Duodenal mucosa (tissue), 2 donors: Measurements from ENCODE around the gene JMJD1C.
"Not testable (repeated sequence)": the region's sequence is repeated elsewhere in the genome, so short reads cannot be mapped to it uniquely, and the experiment has no call there.

Experiments used
- H3K27ac ChIP-seq: one replicate; pipeline ENCODE4 v1.7.0; 2013; ENCODE audit warnings: low read depth, low read length
- H3K27me3 ChIP-seq, 2 donors: one replicate each; pipeline ENCODE4 v1.7.0; 2013; ENCODE audit warnings: low read length in 2 of 2, control low read depth in 1 of 2; ENCODE audit not compliant: insufficient read depth in 2 of 2, control insufficient read depth in 1 of 2
- H3K36me3 ChIP-seq, 2 donors: one replicate each; pipeline ENCODE4 v1.7.0; 2013; ENCODE audit warnings: low read length in 2 of 2, control low read depth in 1 of 2; ENCODE audit not compliant: insufficient read depth in 2 of 2, control insufficient read depth in 1 of 2
- H3K4me1 ChIP-seq, 2 donors: one replicate each; pipeline ENCODE4 v1.7.0; 2013; ENCODE audit warnings: low read length in 2 of 2, control low read depth in 1 of 2; ENCODE audit not compliant: insufficient read depth in 2 of 2, control insufficient read depth in 1 of 2
- H3K4me3 ChIP-seq, 2 donors: one replicate each; pipeline ENCODE4 v1.7.0; 2013; ENCODE audit warnings: low read length in 2 of 2, low read depth in 1 of 2
- H3K9ac ChIP-seq, 2 donors: one replicate each; pipeline ENCODE4 v1.7.0; 2013; ENCODE audit warnings: low read length in 2 of 2, low read depth in 1 of 2
- H3K9me3 ChIP-seq, 2 donors: one replicate each; pipeline ENCODE4 v1.7.0; 2013; ENCODE audit warnings: low read length in 2 of 2, control low read depth in 1 of 2; ENCODE audit not compliant: control insufficient read depth in 1 of 2

Gene JMJD1C

GRCh38 chr10:63237396-63237795 is 228.4 kb downstream of the JMJD1C start:
- Histone ChIP-seq H3K4me1 (peaks cover 21 to 47% of the 10 kb centered on the region in 2 donors), H3K9ac (no peak overlapping the region), H3K27me3 (no peaks in the 10 kb centered on the region), H3K36me3 (no peaks in the 10 kb centered on the region), H3K27ac (no peak overlapping the region), H3K4me3 (peak overlapping the region in 1 of 2 donors; percentile 22), H3K9me3 (no peaks in the 10 kb centered on the region)

GRCh38 chr10:63236113-63236935 is 229.5 kb downstream of the JMJD1C start:
- H3K36me3 ChIP-seq: no peaks in the 10 kb centered on the region
- H3K4me3 ChIP-seq: no peak overlapping the region
- H3K9ac ChIP-seq: no peak overlapping the region
- no peak overlapping the region for H3K27ac ChIP-seq
- H3K4me1 ChIP-seq: peaks cover 15 to 40% of the 10 kb centered on the region in 2 donors
- H3K9me3 ChIP-seq: no peaks in the 10 kb centered on the region
- no peaks in the 10 kb centered on the region for H3K27me3 ChIP-seq

GRCh38 chr10:63235136-63235535 is 230.6 kb downstream of the JMJD1C start:
- not testable (repeated sequence) for H3K27me3 ChIP-seq, H3K36me3 ChIP-seq, H3K9ac ChIP-seq, H3K9me3 ChIP-seq, H3K4me3 ChIP-seq, H3K27ac ChIP-seq
- H3K4me1 ChIP-seq: peaks cover 10 to 30% of the 10 kb centered on the region in 2 donors

GRCh38 chr10:63229161-63229560 is 236.6 kb downstream of the JMJD1C start:
- Histone ChIP-seq H3K4me3 (no peak overlapping the region), H3K9ac (no peak overlapping the region), H3K27ac (no peak overlapping the region), H3K36me3 (no peaks in the 10 kb centered on the region), H3K4me1 (peaks cover 3 to 13% of the 10 kb centered on the region in 2 donors), H3K9me3 (no peaks in the 10 kb centered on the region), H3K27me3 (no peaks in the 10 kb centered on the region)

GRCh38 chr10:63228237-63228636 is 237.5 kb downstream of the JMJD1C start:
- H3K9me3 ChIP-seq: no peaks in the 10 kb centered on the region
- no peaks in the 10 kb centered on the region for H3K36me3 ChIP-seq
- no peak overlapping the region for H3K4me3 ChIP-seq
- no peak overlapping the region for H3K27ac ChIP-seq
- H3K4me1 ChIP-seq: peaks cover 0 to 12% of the 10 kb centered on the region in 2 donors
- H3K9ac ChIP-seq: no peak overlapping the region
- no peaks in the 10 kb centered on the region for H3K27me3 ChIP-seq

- Histone ChIP-seq H3K27ac (no peak overlapping the region), H3K27me3 (no peaks in the 10 kb centered on the region), H3K4me1 (peaks cover 0 to 8% of the 10 kb centered on the region in 2 donors), H3K9ac (no peak overlapping the region), H3K36me3 (no peaks in the 10 kb centered on the region), H3K4me3 (no peak overlapping the region), H3K9me3 (no peaks in the 10 kb centered on the region)
Measured at GRCh38 chr10:63227207-63227895, 238.4 kb downstream of the JMJD1C start.

GRCh38 chr10:63224241-63224640 is 241.5 kb downstream of the JMJD1C start:
- H3K4me3 ChIP-seq: no peak overlapping the region
- peaks cover 0 to 11% of the 10 kb centered on the region in 2 donors for H3K4me1 ChIP-seq
- H3K9me3 ChIP-seq: no peaks in the 10 kb centered on the region
- H3K27ac ChIP-seq: no peak overlapping the region
- no peaks in the 10 kb centered on the region for H3K36me3 ChIP-seq
- H3K27me3 ChIP-seq: no peaks in the 10 kb centered on the region
- no peak overlapping the region for H3K9ac ChIP-seq

- H3K4me1 ChIP-seq: peaks cover 0 to 8% of the 10 kb centered on the region in 2 donors
Measured at GRCh38 chr10:63221950-63222349, 243.8 kb downstream of the JMJD1C start.

GRCh38 chr10:63219749-63220148 is 246.0 kb downstream of the JMJD1C start:
- H3K27me3 ChIP-seq: no peaks in the 10 kb centered on the region
- H3K27ac ChIP-seq: no peak overlapping the region
- peaks cover 4% of the 10 kb centered on the region in 2 donors for H3K36me3 ChIP-seq
- H3K4me1 ChIP-seq: peaks cover 0 to 7% of the 10 kb centered on the region in 2 donors
- H3K9me3 ChIP-seq: no peaks in the 10 kb centered on the region
- H3K9ac ChIP-seq: no peak overlapping the region
- no peak overlapping the region for H3K4me3 ChIP-seq

More at GRCh38 chr10:63221950-63222349, 243.8 kb downstream of the JMJD1C start:
- Histone ChIP-seq H3K27me3 (no peaks in the 10 kb centered on the region), H3K4me3 (no peak overlapping the region), H3K27ac (no peak overlapping the region), H3K36me3 (no peaks in the 10 kb centered on the region), H3K9me3 (no peaks in the 10 kb centered on the region), H3K9ac (no peak overlapping the region)

- Histone ChIP-seq H3K27me3 (no peaks in the 10 kb centered on the region), H3K36me3 (peaks cover 13 to 23% of the 10 kb centered on the region in 2 donors), H3K9ac (no peak overlapping the region), H3K4me3 (no peak overlapping the region), H3K4me1 (peaks cover 0 to 7% of the 10 kb centered on the region in 2 donors), H3K27ac (no peak overlapping the region), H3K9me3 (no peaks in the 10 kb centered on the region)
Measured at GRCh38 chr10:63217120-63217605, 248.6 kb downstream of the JMJD1C start.
